Activated naive CD8-positive, alpha-beta T cell treated with anti-CD3 and anti-CD28 coated beads, Interleukin-2, amount 10 ng/mL, durations not matched to agents 7 days and 5 days (primary cell): ENCODE data around the gene PLA2G15. TPM values are rescaled to one million over a fixed set of nuclear protein-coding genes. Genes with fewer than 3 reads are reported as not detected.
A peak's percentile ranks its signal among the peaks of the same experiment; 100 is the strongest.

ENCODE experiments used
- ATAC-seq: fragments of 150-1000 bp; cut with Tn5 transposase; one replicate; pipeline ENCODE4 v1.10.0; 2021; ENCODE audit warnings: low read depth, moderate library complexity
- POLR2A ChIA-PET: fragments of 350-600 bp; sonication (Branson Sonifier 250); formaldehyde crosslinking; loops from one replicate; lab custom pipeline; 2021; ENCODE audit warnings: antibody characterized with exemption; lab: Charles Lee
- DNase-seq: peaks from one replicate; pipeline ENCODE4 v3.0.0; 2021
- H3K27ac Mint-ChIP-seq: one replicate; pipeline ENCODE4 v1.8.0; 2022; ENCODE audit warnings: mild to moderate bottlenecking, mixed read lengths
- H3K27me3 Mint-ChIP-seq: one replicate; pipeline ENCODE4 v1.8.0; 2022; ENCODE audit warnings: mild to moderate bottlenecking, moderate library complexity, mixed read lengths
- H3K36me3 Mint-ChIP-seq: one replicate; pipeline ENCODE4 v1.8.0; 2021; ENCODE audit warnings: mild to moderate bottlenecking, mixed read lengths
- H3K4me1 Mint-ChIP-seq: one replicate; pipeline ENCODE4 v1.8.0; 2021; ENCODE audit warnings: mixed read lengths
- H3K4me3 Mint-ChIP-seq: one replicate; pipeline ENCODE4 v1.8.0; 2022; ENCODE audit warnings: mild to moderate bottlenecking, moderate library complexity, mixed read lengths
- H3K9me3 Mint-ChIP-seq: one replicate; pipeline ENCODE4 v1.8.0; 2021; ENCODE audit warnings: mixed read lengths
- total RNA-seq, 2 experiments: library from RNA; stranded (reverse); gene quantifications; one replicate each; pipeline ENCODE4 v1.2.3, GENCODE V29; 2021

Gene PLA2G15
- total RNA-seq, 2 experiments from 2014 or later: 10.8 to 12.5 TPM

DNA sequence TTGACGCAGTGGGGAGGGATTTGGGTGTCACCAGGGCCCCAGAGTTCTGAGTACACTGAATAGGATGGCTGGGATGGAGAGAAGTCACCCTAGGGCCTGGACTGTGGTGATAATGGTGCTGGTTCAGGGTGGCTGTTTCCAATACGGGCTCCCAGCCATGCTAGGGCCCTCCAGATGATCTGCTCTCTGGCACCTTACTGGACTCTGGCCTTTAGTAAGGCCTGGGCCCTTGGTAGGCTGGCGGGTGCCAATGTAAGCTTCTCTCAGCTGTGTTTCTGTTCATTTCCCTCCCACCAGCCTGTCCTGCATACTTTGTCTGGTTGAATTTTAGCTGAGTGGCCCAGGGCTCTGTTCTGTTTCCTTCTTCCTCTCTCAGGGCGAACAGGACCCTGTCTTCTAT, 2.8 kb downstream of the PLA2G15 start:
- POLR2A ChIA-PET: interaction anchor here (0.7 to 1.5 kb wide), 2 partner anchors 63 to 1371 kb away, joined by 3 to 4 read pairs; partner anchors contain the start of genes PRMT7 and SLC7A6OS
- peaks cover 23% of the 10 kb centered on the region for H3K4me1 Mint-ChIP-seq
- H3K36me3 Mint-ChIP-seq: peaks cover 3% of the 10 kb centered on the region
- ATAC-seq: no peak
- no peaks in the 10 kb centered on the region for H3K27me3 Mint-ChIP-seq
- H3K9me3 Mint-ChIP-seq: no peaks in the 10 kb centered on the region
- no peak overlapping the region for H3K4me3 Mint-ChIP-seq
- DNase-seq: no peak
- no peak overlapping the region for H3K27ac Mint-ChIP-seq

DNA sequence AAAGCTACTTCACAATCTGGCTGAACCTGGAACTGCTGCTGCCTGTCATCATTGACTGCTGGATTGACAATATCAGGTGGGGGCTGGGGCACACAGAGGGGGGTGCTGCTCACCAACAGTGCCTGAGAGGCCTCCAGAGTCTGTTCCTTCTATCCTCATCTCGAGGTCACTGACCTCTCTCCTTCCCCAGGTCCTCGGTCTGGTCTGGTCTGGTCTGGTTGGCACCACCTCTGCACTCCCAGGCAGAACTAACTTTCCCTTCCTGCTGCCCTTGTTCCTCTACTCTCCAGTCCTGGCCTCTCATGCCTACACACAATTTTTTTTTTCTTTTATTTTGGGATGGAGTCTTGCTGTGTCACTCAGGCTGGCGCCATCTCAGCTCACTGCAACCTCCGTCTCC, 4.2 kb downstream of the PLA2G15 start:
- H3K4me1 Mint-ChIP-seq: peaks cover 20% of the 10 kb centered on the region
- no peaks in the 10 kb centered on the region for H3K27me3 Mint-ChIP-seq
- H3K36me3 Mint-ChIP-seq: peaks cover 3% of the 10 kb centered on the region
- POLR2A ChIA-PET: interaction anchor here (1.5 kb wide), 1 partner anchor 61 kb away, joined by 4 read pairs; the partner anchor contains the start of genes PRMT7 and SLC7A6OS
- H3K9me3 Mint-ChIP-seq: no peaks in the 10 kb centered on the region
- no peak for DNase-seq
- ATAC-seq: no peak
- no peak overlapping the region for H3K4me3 Mint-ChIP-seq
- H3K27ac Mint-ChIP-seq: no peak overlapping the region

DNA sequence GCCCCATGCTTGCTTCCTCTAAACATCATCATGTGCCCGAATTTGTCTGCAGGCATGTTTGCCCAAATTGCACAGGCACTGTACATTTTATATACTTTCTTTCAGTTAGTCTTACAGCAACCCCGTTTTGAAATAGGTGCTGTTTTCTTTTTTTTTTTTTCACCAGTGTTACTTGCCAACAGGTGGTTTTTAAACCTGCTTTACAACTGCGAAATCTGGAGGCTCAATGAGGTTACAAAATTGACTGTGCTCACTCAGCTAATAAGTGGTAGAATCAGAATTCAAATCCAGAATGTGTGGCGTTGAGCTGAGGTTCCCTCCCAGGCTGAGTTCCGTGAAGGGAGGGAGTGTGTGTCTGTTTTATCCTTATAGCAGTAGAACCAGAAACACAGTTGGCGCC, 5.8 kb downstream of the PLA2G15 start:
- POLR2A ChIA-PET: interaction anchor here (0.7 kb wide), 1 partner anchor 39 kb away, joined by 4 read pairs; no protein-coding TSS in a partner anchor
- DNase-seq: no peak
- H3K27ac Mint-ChIP-seq: peak overlapping the region; percentile 60
- H3K4me3 Mint-ChIP-seq: no peak overlapping the region
- H3K4me1 Mint-ChIP-seq: peaks cover 11% of the 10 kb centered on the region
- H3K9me3 Mint-ChIP-seq: no peaks in the 10 kb centered on the region
- ATAC-seq: no peak
- no peaks in the 10 kb centered on the region for H3K27me3 Mint-ChIP-seq
- peaks cover 3% of the 10 kb centered on the region for H3K36me3 Mint-ChIP-seq

DNA sequence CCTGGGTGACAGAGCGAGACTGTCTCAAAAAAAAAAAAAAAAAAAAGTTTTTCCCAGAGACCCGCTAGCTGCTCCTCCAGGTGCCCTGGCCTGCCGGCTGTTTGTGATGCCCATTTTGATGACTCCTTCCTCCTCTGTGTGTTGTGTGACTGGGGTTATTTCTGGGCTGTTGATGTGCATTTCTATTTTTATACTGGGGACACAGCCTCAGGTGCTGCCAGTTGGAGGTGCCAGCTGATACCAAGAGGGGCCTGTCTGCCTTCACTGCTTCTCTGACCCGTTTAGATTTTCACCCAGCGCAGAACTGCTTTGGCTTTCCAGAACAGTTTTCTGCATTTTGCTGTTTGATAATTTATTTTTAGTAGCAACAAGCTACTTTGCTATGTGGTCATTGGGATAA, 6.7 kb downstream of the PLA2G15 start:
- Mint-ChIP-seq H3K4me3 (no peak overlapping the region), H3K36me3 (peaks cover 3% of the 10 kb centered on the region), H3K27ac (no peak overlapping the region), H3K4me1 (peaks cover 4% of the 10 kb centered on the region), H3K9me3 (no peaks in the 10 kb centered on the region), H3K27me3 (no peaks in the 10 kb centered on the region)
- DNase-seq (no peak), ATAC-seq (no peak)
- POLR2A ChIA-PET: interaction anchor here (0.7 kb wide), 1 partner anchor 38 kb away, joined by 4 read pairs; no protein-coding TSS in a partner anchor

DNA sequence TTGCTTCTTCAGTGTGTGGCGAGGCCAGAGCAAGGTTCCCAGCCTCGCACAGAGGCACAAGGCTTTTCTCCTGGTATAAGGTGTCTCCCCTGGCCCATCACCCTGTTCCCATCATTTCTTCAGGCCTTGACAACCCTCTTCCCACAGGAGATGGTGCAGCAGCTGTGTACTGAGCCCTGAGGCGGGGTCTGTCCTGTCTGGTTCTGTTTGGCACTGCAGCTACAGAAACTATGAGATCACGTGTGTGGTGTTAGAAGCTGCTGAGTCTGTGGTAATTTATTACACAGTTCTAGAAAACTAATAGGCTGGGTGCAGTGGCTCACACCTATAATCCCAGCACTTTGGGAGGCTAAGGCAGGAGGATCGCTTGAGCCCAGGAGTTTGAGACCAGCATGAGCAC, 7.2 kb downstream of the PLA2G15 start:
- Mint-ChIP-seq H3K36me3 (peaks cover 3% of the 10 kb centered on the region), H3K4me3 (no peak overlapping the region), H3K27ac (no peak overlapping the region), H3K27me3 (no peaks in the 10 kb centered on the region), H3K9me3 (no peaks in the 10 kb centered on the region), H3K4me1 (peaks cover 4% of the 10 kb centered on the region)
- POLR2A ChIA-PET: no interaction called here
- DNase-seq (no peak), ATAC-seq (no peak)

DNA sequence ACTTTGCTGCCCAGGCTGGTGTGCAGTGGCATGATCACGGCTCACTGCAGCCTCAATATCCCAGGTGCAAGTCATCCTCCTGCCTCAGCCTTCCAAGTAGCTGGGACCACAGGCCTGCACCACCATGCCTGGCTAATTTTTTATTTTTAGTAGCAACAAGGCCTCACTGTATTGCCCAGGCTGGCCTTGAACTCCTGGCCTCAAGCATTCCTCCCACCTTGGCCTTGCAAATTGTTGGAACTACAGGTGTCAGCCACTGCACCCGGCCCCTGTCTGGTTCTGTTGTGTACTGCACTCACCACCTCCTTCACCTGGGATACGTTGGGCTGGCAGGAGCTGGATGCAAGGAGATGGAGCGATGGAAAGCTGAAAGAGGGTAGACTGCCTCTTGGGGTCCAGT, 8.5 kb downstream of the PLA2G15 start:
- no peaks in the 10 kb centered on the region for H3K4me1 Mint-ChIP-seq
- no peaks in the 10 kb centered on the region for H3K9me3 Mint-ChIP-seq
- no peaks in the 10 kb centered on the region for H3K27me3 Mint-ChIP-seq
- ATAC-seq (no peak), DNase-seq (no peak)
- no peak overlapping the region for H3K4me3 Mint-ChIP-seq
- peaks cover 3% of the 10 kb centered on the region for H3K36me3 Mint-ChIP-seq
- POLR2A ChIA-PET: interaction anchor here (0.7 to 1.2 kb wide), 3 partner anchors 8 to 73 kb away, joined by 3 to 5 read pairs (median 4); partner anchors contain the start of gene PLA2G15
- no peak overlapping the region for H3K27ac Mint-ChIP-seq

DNA sequence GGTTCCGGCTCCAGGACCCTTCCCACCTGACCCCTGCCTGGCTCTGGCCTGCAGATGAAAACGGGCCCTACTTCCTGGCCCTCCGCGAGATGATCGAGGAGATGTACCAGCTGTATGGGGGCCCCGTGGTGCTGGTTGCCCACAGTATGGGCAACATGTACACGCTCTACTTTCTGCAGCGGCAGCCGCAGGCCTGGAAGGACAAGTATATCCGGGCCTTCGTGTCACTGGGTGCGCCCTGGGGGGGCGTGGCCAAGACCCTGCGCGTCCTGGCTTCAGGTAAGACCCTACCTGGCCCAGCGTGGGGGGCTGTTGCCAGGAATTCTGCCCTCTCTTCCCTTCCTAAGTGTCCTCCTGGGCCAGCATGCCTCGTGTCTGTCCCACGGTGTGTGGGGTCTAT, 10.5 kb downstream of the PLA2G15 start:
- Mint-ChIP-seq H3K9me3 (no peaks in the 10 kb centered on the region), H3K36me3 (peaks cover 3% of the 10 kb centered on the region), H3K27ac (no peak overlapping the region), H3K4me1 (no peaks in the 10 kb centered on the region), H3K4me3 (no peak overlapping the region), H3K27me3 (no peaks in the 10 kb centered on the region)
- DNase-seq (no peak), ATAC-seq (no peak)
- POLR2A ChIA-PET: no interaction called here

DNA sequence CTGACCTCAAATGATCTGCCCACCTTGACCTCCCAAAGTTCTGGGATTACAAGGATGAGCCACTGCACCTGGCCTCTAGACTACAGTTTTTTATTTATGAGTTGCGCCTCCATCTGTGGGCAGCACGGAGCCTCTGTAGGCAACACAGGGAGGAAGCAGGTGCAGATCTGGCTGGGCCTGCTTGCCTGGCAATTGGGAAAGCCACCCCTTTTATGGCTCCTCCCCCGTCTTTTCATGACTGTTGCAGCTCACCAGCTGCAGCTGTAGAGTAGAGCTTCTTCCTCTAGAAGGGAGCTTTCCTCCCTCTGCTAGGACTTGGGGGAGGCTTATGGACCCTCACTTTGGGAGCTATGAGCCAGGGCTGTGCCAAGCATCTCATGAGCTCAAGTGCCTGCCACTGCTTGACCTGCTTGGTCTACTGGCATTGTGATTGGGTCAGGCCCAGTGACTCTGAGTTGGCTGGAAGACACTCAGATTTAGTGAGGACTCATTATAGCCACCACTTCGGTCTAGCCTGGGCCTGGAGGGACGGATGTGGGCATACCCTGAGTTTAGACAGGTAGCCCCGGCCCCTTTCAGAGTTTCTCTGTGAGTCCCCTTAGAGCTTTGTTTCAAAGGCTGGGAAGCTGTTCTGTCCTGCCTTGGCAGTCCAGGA, 12.2 kb downstream of the PLA2G15 start:
- ATAC-seq (no peak), DNase-seq (no peak)
- POLR2A ChIA-PET: interaction anchor here (0.9 to 1.9 kb wide), 3 partner anchors 28 to 75 kb away, joined by 3 to 10 read pairs (median 3); partner anchors contain the start of genes PRMT7 and SLC7A6OS
- H3K27ac Mint-ChIP-seq: no peak overlapping the region
- H3K36me3 Mint-ChIP-seq: no peaks in the 10 kb centered on the region
- no peaks in the 10 kb centered on the region for H3K27me3 Mint-ChIP-seq
- H3K4me3 Mint-ChIP-seq: no peak overlapping the region
- no peaks in the 10 kb centered on the region for H3K9me3 Mint-ChIP-seq
- peaks cover 12% of the 10 kb centered on the region for H3K4me1 Mint-ChIP-seq

DNA sequence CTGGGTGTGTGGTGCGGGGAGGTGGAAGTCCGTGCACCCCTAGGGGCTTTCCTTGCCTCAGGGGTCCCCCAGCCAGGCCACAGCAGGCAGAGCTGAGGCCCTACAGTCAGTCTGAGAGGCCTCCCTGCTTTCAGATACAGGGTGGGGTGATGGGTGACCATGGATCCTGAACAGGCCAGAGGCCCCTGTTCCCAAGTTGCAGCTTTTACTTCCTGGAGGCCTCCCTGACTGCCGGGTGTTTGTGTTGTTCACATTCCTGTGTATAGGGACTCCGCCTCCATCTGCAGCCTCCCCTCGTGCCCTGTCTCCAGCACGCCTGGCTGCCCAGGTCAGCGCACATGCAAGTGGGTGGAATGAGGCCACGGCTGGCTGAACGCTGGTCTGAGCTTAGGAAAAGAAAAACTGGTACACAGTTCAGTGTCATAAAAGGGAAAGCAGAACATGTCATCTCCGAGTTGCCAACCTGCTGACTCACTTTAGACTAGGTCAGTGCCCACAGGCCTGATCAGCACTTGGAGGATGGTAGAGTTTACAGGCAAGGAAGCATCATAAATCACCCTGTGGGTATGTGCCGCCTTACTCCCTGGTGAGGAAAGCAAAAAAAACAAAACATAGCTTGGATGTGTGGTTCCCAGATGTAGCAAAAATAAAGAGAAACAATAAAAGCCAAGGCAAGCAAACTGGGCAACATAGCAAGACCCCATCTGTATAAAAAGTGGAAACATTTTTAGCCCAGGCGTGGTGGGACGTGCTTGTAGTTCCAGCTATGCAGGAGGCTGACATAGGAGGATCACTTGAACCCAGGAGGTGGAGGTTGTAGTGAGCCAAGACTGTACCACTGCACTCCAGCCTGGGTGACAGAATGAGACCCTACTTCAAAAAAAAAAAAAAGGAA, 13.0 kb downstream of the PLA2G15 start:
- no peaks in the 10 kb centered on the region for H3K36me3 Mint-ChIP-seq
- no peak overlapping the region for H3K4me3 Mint-ChIP-seq
- H3K9me3 Mint-ChIP-seq: no peaks in the 10 kb centered on the region
- DNase-seq (no peak), ATAC-seq (no peak)
- peaks cover 13% of the 10 kb centered on the region for H3K4me1 Mint-ChIP-seq
- H3K27ac Mint-ChIP-seq: no peak overlapping the region
- POLR2A ChIA-PET: interaction anchor here (0.9 to 1.9 kb wide), 4 partner anchors 27 to 74 kb away, joined by 3 to 10 read pairs (median 3); partner anchors contain the start of genes PRMT7 and SLC7A6OS
- H3K27me3 Mint-ChIP-seq: no peaks in the 10 kb centered on the region

DNA sequence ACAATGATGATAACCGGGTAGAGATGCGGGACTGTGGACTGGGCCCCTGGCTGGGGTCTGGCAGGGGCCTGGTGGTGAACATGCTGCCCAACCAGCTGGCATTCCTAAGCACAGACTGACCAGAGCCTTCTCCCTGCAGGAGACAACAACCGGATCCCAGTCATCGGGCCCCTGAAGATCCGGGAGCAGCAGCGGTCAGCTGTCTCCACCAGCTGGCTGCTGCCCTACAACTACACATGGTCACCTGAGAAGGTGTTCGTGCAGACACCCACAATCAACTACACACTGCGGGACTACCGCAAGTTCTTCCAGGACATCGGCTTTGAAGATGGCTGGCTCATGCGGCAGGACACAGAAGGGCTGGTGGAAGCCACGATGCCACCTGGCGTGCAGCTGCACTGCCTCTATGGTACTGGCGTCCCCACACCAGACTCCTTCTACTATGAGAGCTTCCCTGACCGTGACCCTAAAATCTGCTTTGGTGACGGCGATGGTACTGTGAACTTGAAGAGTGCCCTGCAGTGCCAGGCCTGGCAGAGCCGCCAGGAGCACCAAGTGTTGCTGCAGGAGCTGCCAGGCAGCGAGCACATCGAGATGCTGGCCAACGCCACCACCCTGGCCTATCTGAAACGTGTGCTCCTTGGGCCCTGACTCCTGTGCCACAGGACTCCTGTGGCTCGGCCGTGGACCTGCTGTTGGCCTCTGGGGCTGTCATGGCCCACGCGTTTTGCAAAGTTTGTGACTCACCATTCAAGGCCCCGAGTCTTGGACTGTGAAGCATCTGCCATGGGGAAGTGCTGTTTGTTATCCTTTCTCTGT, 14.0 kb downstream of the PLA2G15 start:
- POLR2A ChIA-PET: interaction anchor here (1.1 to 1.9 kb wide), 2 partner anchors 52 to 67 kb away, joined by 3 to 10 read pairs; partner anchors contain the start of genes PRMT7 and SLC7A6OS
- Mint-ChIP-seq H3K27ac (no peak overlapping the region), H3K36me3 (no peaks in the 10 kb centered on the region)

DNA sequence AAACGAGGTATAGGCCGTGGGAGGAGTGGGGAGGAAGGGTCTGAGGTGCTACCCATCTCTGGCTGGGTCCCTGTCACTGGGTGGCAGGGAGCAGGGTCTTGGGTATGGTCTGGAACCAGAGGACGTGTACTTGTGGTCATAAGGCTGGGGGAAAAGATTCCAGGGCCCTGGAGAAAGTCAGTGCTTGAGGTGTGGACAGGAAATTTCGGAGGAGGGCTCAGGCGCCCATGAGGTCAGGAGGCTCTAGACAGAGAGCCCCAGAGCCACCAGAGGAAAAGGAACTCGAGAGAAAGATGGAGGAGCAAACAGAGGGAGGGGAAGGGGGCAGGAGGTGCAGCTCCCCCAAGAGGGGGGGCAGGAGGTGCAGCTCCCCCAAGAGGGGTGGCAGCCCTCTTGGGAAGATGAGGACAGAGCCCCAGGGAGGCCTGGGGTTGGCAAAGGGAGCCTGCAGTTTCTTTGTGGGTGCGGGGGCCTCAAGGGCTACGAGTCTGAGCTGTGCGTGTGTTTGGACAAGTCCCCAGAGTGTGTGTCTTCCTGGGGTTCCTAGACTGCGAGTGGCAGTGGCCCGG, 18.5 kb downstream of the PLA2G15 start:
- POLR2A ChIA-PET: interaction anchor here (0.7 to 17.3 kb wide), 22 partner anchors 8 to 189 kb away, joined by 3 to 297 read pairs (median 6); partner anchors contain the start of genes NFATC3, PLA2G15, PRMT7 and SLC7A6OS
- peak overlapping the region; percentile 91 for H3K27ac Mint-ChIP-seq
- H3K9me3 Mint-ChIP-seq: no peaks in the 10 kb centered on the region
- DNase-seq: no peak
- H3K36me3 Mint-ChIP-seq: peaks cover 8% of the 10 kb centered on the region
- peaks cover 40% of the 10 kb centered on the region for H3K4me1 Mint-ChIP-seq
- H3K4me3 Mint-ChIP-seq: peak overlapping the region; percentile 97
- no peaks in the 10 kb centered on the region for H3K27me3 Mint-ChIP-seq
- no peak for ATAC-seq

More for the DNA sequence above, 14.0 kb downstream of the PLA2G15 start:
- Mint-ChIP-seq H3K4me1 (peaks cover 19% of the 10 kb centered on the region), H3K4me3 (no peak overlapping the region), H3K9me3 (no peaks in the 10 kb centered on the region), H3K27me3 (no peaks in the 10 kb centered on the region)
- ATAC-seq (no peak), DNase-seq (no peak)
